ENCODE results near the gene RBMS2. TPM values are rescaled to one million over a fixed set of nuclear protein-coding genes. Genes with fewer than 3 reads are reported as not detected.

The RBMS2 gene
- polyA plus RNA-seq, 12 donors: 13.3 to 71.1 (median 26.4) TPM; not detected in 1

Other genes starting within 250 kb of the RBMS2 start
- gene CS, start 221.5 kb upstream of the RBMS2 start, polyA plus RNA-seq (ENCODE audit: insufficient read length in 12 of 12): 100 to 1,000 TPM; 136 to 255 (median 226) TPM
- 10 to 100 TPM in 11 of 12 donors, not detected in 1; 36.5 to 90.7 (median 57.4) TPM for gene CNPY2, start 205.8 kb upstream of the RBMS2 start, polyA plus RNA-seq (ENCODE audit: insufficient read length in 12 of 12)
- gene PAN2, start 187.8 kb upstream of the RBMS2 start, polyA plus RNA-seq (ENCODE audit: insufficient read length in 12 of 12): 10 to 100 TPM in 11 of 12 donors, not detected in 1; 30.5 to 85.6 (median 47.9) TPM
- 1 to 10 TPM in 1 of 12 donors, under 1 TPM in 7, not detected in 4; 0.26 to 2.2 (median 0.58) TPM for gene IL23A, start 182.9 kb upstream of the RBMS2 start, polyA plus RNA-seq (ENCODE audit: insufficient read length in 12 of 12)
- 100 to 1,000 TPM in 2 of 12 donors, 10 to 100 TPM in 9, not detected in 1; 33.4 to 116 (median 56.4) TPM for gene STAT2, start 161.7 kb upstream of the RBMS2 start, polyA plus RNA-seq (ENCODE audit: insufficient read length in 12 of 12)
- gene APOF, start 159.0 kb upstream of the RBMS2 start, polyA plus RNA-seq (ENCODE audit: insufficient read length in 12 of 12): under 1 TPM in 3 of 12 donors, not detected in 9; 0.07 to 0.12 (median 0.11) TPM
- gene TIMELESS, start 72.4 kb upstream of the RBMS2 start, polyA plus RNA-seq (ENCODE audit: insufficient read length in 12 of 12): 10 to 100 TPM in 9 of 12 donors, 1 to 10 TPM in 2, not detected in 1; 9.8 to 23.6 (median 16.1) TPM
- gene MIP, start 67.2 kb upstream of the RBMS2 start, polyA plus RNA-seq (ENCODE audit: insufficient read length in 12 of 12): under 1 TPM in 4 of 12 donors, not detected in 8; 0.19 to 0.34 (median 0.23) TPM
- gene SPRYD4, start 53.2 kb upstream of the RBMS2 start, polyA plus RNA-seq (ENCODE audit: insufficient read length in 12 of 12): 1 to 10 TPM in 11 of 12 donors, not detected in 1; 1.4 to 3.4 (median 2.3) TPM
- 1 to 10 TPM in 1 of 12 donors, under 1 TPM in 6, not detected in 5; 0.15 to 1.2 (median 0.50) TPM for gene GLS2, start 33.7 kb upstream of the RBMS2 start, polyA plus RNA-seq (ENCODE audit: insufficient read length in 12 of 12)
- gene BAZ2A, start 108.5 kb downstream of the RBMS2 start, polyA plus RNA-seq (ENCODE audit: insufficient read length in 12 of 12): 100 to 1,000 TPM in 3 of 12 donors, 10 to 100 TPM in 9; 31.6 to 842 (median 46.7) TPM
- 100 to 1,000 TPM in 11 of 12 donors, not detected in 1; 327 to 788 (median 683) TPM for gene ATP5F1B, start 124.2 kb downstream of the RBMS2 start, polyA plus RNA-seq (ENCODE audit: insufficient read length in 12 of 12)
- 100 to 1,000 TPM in 11 of 12 donors, not detected in 1; 189 to 255 (median 216) TPM for gene PTGES3, start 166.5 kb downstream of the RBMS2 start, polyA plus RNA-seq (ENCODE audit: insufficient read length in 12 of 12)
- 1,000 to 10,000 TPM in 11 of 12 donors, 100 to 1,000 TPM in 1; 260 to 2,150 (median 1,740) TPM for gene NACA, start 203.5 kb downstream of the RBMS2 start, polyA plus RNA-seq (ENCODE audit: insufficient read length in 12 of 12)
- 10 to 100 TPM in 10 of 12 donors, not detected in 2; 10.1 to 27.3 (median 13.7) TPM for gene PRIM1, start 230.5 kb downstream of the RBMS2 start, polyA plus RNA-seq (ENCODE audit: insufficient read length in 12 of 12)
- 1 to 10 TPM in 1 of 12 donors, under 1 TPM in 9, not detected in 2; 0.28 to 1.4 (median 0.35) TPM for gene HSD17B6, start 241.5 kb downstream of the RBMS2 start, polyA plus RNA-seq (ENCODE audit: insufficient read length in 12 of 12)